Measurements from ENCODE around the gene CEP120.

The CEP120 gene

DNA sequence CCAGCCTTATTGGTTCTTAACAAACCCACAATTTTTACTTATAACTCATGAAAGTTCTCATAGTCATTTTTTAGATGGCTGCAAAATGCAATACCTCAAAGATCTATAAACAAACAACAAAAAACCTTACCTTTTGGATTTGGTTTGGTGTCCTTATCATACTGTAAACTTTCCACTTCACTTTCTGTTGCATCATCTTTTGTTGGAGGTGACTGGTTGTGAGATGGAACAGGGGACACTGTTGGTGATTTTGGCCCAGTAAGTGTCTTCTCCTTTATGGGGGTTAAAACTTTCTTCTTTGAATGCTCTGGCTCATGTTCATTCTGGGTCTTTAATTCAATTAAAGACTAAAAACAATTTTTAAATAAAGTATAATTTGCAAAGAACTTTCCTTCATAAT lies 33.4 kb downstream of the CEP120 start:
- no peak for DNase-seq (ENCODE audit: low read depth)

GRCh38 chr5:123387313-123387712 lies 35.9 kb downstream of the CEP120 start:
- no peak overlapping the region for H3K4me3 ChIP-seq (ENCODE audit: low read length)
- DNase-seq (ENCODE audit: low read depth) = no peak
- TF ChIP-seq, protein P1, sequence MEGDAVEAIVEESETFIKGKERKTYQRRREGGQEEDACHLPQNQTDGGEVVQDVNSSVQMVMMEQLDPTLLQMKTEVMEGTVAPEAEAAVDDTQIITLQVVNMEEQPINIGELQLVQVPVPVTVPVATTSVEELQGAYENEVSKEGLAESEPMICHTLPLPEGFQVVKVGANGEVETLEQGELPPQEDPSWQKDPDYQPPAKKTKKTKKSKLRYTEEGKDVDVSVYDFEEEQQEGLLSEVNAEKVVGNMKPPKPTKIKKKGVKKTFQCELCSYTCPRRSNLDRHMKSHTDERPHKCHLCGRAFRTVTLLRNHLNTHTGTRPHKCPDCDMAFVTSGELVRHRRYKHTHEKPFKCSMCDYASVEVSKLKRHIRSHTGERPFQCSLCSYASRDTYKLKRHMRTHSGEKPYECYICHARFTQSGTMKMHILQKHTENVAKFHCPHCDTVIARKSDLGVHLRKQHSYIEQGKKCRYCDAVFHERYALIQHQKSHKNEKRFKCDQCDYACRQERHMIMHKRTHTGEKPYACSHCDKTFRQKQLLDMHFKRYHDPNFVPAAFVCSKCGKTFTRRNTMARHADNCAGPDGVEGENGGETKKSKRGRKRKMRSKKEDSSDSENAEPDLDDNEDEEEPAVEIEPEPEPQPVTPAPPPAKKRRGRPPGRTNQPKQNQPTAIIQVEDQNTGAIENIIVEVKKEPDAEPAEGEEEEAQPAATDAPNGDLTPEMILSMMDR (IDR thresholded peaks at IDR 0.05; ENCODE audit: insufficient read depth, low read depth, low read length, missing control alignments) = no peak

More for the DNA sequence above, 33.4 kb downstream of the CEP120 start:
- TF ChIP-seq, protein P1 (IDR thresholded peaks at IDR 0.05; ENCODE audit: insufficient read depth, low read depth, low read length, missing control alignments) = no peak
- no peak overlapping the region for H3K4me3 ChIP-seq (ENCODE audit: low read length)

DNA sequence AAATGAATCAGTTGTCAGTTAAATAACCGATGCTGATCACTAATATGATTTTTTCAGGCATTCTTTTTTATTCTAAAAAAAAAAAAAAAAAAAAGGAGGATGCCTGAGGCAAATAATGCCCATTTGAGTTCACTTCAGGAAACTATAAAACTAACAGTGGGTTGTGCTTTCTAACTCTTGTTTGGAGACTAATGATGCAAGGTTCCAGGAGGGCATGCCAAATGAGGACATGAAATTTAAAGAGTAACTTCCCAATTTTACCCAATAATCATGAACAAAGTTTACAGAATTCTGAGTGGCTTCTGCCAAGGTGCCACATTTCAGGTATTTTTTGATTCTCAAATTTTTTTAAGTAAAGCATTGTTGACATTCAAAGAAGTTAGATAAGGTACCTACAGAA lies 41.0 kb downstream of the CEP120 start:
- H3K4me3 ChIP-seq (ENCODE audit: low read length) = no peak overlapping the region
- TF ChIP-seq, protein P1 (IDR thresholded peaks at IDR 0.05; ENCODE audit: insufficient read depth, low read depth, low read length, missing control alignments) = no peak
- DNase-seq (ENCODE audit: low read depth) = no peak

GRCh38 chr5:123371575-123372179 lies 51.5 kb downstream of the CEP120 start:
- H3K4me3 ChIP-seq (ENCODE audit: low read length) = no peak overlapping the region
- peak; percentile 41 for DNase-seq (ENCODE audit: low read depth)
- TF ChIP-seq, protein P1 (IDR thresholded peaks at IDR 0.05; ENCODE audit: insufficient read depth, low read depth, low read length, missing control alignments) = peak; percentile 58

DNA sequence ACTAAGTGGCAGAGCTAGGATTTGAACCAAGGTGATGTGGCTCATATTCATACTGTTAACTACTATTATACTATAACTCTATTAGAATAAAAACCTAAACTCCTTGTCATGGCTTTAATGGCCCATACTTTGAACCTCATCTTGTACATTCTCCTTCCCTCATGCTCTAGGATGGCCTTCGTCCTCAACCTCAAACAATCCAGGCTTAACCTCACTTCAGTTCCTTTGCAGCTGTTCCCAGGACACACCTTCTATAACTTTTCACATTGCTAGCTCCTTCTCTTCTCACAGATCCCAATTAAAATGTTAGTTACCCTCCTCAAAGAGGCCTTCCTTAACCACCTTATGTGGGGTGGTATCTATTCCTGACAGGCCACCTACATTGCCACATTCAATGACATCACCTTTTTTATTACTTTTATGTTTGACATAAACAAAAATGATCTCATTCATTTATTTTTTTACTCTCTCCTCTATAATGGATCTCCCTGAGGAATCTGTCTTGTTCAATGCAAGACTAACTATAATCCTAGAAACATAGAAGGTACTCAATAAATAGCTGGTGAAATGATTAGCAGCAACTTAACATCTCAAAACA lies 53.7 kb downstream of the CEP120 start:
- TF ChIP-seq, protein P1 (IDR thresholded peaks at IDR 0.05; ENCODE audit: insufficient read depth, low read depth, low read length, missing control alignments) = no peak
- no peak for DNase-seq (ENCODE audit: low read depth)

DNA sequence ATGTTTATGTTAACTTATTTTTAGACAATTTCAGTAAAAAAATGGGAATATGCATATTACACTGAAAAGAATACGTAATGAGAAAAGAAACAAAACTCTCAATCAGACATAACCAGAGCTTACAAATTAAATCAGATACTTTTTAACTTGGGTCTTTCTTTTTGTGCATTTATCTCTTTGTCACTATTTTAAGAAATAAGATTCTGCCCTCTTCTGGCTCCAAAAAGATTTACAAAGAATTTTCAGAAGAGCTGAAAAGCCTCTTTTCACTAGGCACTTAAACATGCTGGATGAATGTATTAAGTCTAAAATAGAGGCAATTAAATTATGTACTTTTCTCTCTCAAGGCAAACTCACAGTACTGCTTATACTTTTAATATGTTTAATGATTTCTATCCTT lies 55.5 kb downstream of the CEP120 start:
- TF ChIP-seq, protein P1 (IDR thresholded peaks at IDR 0.05; ENCODE audit: insufficient read depth, low read depth, low read length, missing control alignments) = peak; percentile 17
- H3K4me3 ChIP-seq (ENCODE audit: low read length) = no peak overlapping the region

More for the DNA sequence above, 53.7 kb downstream of the CEP120 start:
- no peak overlapping the region for H3K4me3 ChIP-seq (ENCODE audit: low read length)

GRCh38 chr5:123365156-123365555 lies 58.0 kb downstream of the CEP120 start:
- DNase-seq (ENCODE audit: low read depth) = no peak
- TF ChIP-seq, protein P1 (IDR thresholded peaks at IDR 0.05; ENCODE audit: insufficient read depth, low read depth, low read length, missing control alignments) = no peak

More for the DNA sequence above, 55.5 kb downstream of the CEP120 start:
- DNase-seq (ENCODE audit: low read depth) = peak; percentile 8

More at GRCh38 chr5:123365156-123365555, 58.0 kb downstream of the CEP120 start:
- no peak overlapping the region for H3K4me3 ChIP-seq (ENCODE audit: low read length)
